HCT116 (cell line): ENCODE data around the gene BFSP1.

ENCODE experiments used
- EGR1 ChIP-seq: IDR thresholded peaks from 2 replicates; pipeline ENCODE4 v1.6.1; 2012; ENCODE audit warnings: low read depth
- ELF1 ChIP-seq: IDR thresholded peaks from 2 replicates; pipeline ENCODE4 v1.6.1; 2012; ENCODE audit warnings: low read depth, borderline replicate concordance
- EZH2 ChIP-seq: fragments of 200-600 bp; sonication (generic); IDR thresholded peaks from 2 replicates; pipeline ENCODE4 v1.6.1; 2017; ENCODE audit warnings: antibody characterized with exemption, mixed run types
- EZH2phosphoT487 ChIP-seq: fragments of 200-600 bp; IDR thresholded peaks from 2 replicates; pipeline ENCODE4 v1.6.1; 2018; ENCODE audit warnings: antibody characterized with exemption, borderline replicate concordance
- POLR2A ChIP-seq: IDR thresholded peaks from 2 replicates; pipeline ENCODE4 v1.7.0; 2011; ENCODE audit warnings: borderline replicate concordance; ENCODE audit not compliant: insufficient read depth, insufficient read length; ENCODE audit errors: extremely low read depth
- POLR2AphosphoS5 ChIP-seq: IDR thresholded peaks from 2 replicates; pipeline ENCODE4 v1.6.1; 2011; ENCODE audit warnings: mild to moderate bottlenecking, low read depth, low read length, moderate library complexity
- RAD21 ChIP-seq: IDR thresholded peaks from 2 replicates; pipeline ENCODE4 v1.6.1; 2012; ENCODE audit warnings: low read depth, mild to moderate bottlenecking
- SRF ChIP-seq: IDR thresholded peaks from 2 replicates; pipeline ENCODE4 v1.6.1; 2012; ENCODE audit warnings: low read depth
- TCF7L2 ChIP-seq: IDR thresholded peaks from 2 replicates; pipeline ENCODE4 v1.7.0; 2011; ENCODE audit warnings: borderline replicate concordance, inconsistent platforms; ENCODE audit not compliant: insufficient read depth, insufficient read length; ENCODE audit errors: extremely low read depth
- YY1 ChIP-seq: IDR thresholded peaks from 2 replicates; pipeline ENCODE4 v1.6.1; 2011; ENCODE audit warnings: low read length, low read depth, moderate library complexity, mild to moderate bottlenecking; ENCODE audit not compliant: insufficient replicate concordance; ENCODE audit errors: extremely low read depth
- ZFX ChIP-seq: fragments of 450-650 bp; IDR thresholded peaks from 2 replicates; pipeline ENCODE4 v1.6.1; 2017
- TF ChIP-seq, protein P1 (sequence below), 3 experiments: fragments of 200-600 bp in 1 of 3; sonication (generic) in 1 of 3; IDR thresholded peaks in 2 of 3; conservative IDR thresholded peaks in 1 of 3; 2 replicates each; pipeline ENCODE4 v1.5.1; 2012 to 2017; ENCODE audit warnings: low read depth in 2 of 3, low read length in 2 of 3, antibody characterized with exemption in 1 of 3, borderline replicate concordance in 1 of 3, control low read depth in 1 of 3, mild to moderate bottlenecking in 1 of 3, mixed read lengths in 1 of 3, mixed run types in 1 of 3, moderate library complexity in 1 of 3; ENCODE audit not compliant: insufficient read depth in 1 of 3
- TF ChIP-seq, protein P2 (sequence below): IDR thresholded peaks from 2 replicates; pipeline ENCODE4 v1.6.1; 2012

DNA sequence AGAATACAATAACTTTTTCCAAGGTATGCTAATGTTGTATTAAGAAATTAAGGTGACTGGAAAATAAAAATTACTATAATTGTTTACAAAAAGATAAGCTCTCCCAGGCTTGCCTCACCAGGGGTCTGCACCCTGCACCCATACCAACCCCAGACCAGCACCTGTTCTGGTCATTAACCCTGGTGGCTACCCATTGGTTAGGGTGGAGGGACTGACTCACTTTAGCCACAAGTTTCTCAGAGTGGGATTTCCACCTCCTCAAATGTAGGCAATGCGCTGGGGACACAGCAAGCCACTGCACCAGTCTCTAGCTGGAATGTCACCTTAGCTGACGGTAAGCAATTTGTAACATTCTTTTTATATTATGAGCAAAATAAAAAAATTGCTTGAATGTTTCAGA lies 83.1 kb downstream of the BFSP1 start:
- TF ChIP-seq, protein P1, sequence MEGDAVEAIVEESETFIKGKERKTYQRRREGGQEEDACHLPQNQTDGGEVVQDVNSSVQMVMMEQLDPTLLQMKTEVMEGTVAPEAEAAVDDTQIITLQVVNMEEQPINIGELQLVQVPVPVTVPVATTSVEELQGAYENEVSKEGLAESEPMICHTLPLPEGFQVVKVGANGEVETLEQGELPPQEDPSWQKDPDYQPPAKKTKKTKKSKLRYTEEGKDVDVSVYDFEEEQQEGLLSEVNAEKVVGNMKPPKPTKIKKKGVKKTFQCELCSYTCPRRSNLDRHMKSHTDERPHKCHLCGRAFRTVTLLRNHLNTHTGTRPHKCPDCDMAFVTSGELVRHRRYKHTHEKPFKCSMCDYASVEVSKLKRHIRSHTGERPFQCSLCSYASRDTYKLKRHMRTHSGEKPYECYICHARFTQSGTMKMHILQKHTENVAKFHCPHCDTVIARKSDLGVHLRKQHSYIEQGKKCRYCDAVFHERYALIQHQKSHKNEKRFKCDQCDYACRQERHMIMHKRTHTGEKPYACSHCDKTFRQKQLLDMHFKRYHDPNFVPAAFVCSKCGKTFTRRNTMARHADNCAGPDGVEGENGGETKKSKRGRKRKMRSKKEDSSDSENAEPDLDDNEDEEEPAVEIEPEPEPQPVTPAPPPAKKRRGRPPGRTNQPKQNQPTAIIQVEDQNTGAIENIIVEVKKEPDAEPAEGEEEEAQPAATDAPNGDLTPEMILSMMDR (IDR thresholded peaks at IDR 0.05 in 2 of 3, conservative IDR thresholded peaks at IDR 0.05 in 1 of 3; ENCODE audit: borderline replicate concordance in 1 of 3, insufficient read depth in 1 of 3, low read depth in 2 of 3, low read length in 2 of 3) = no peak
- no peak for TF ChIP-seq EZH2
- no peak for TF ChIP-seq EGR1
- TF ChIP-seq EZH2phosphoT487 = no peak
- TF ChIP-seq, protein P2, sequence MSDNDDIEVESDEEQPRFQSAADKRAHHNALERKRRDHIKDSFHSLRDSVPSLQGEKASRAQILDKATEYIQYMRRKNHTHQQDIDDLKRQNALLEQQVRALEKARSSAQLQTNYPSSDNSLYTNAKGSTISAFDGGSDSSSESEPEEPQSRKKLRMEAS = no peak
- no peak for TF ChIP-seq POLR2A
- TF ChIP-seq ZFX = no peak
- no peak for TF ChIP-seq ELF1
- no peak for TF ChIP-seq YY1
- TF ChIP-seq POLR2AphosphoS5 = no peak
- no peak for TF ChIP-seq SRF
- TF ChIP-seq RAD21 = no peak
- no peak for TF ChIP-seq TCF7L2
